ENCODE data around the gene FNDC3A.

- TF ChIP-seq POLR2A (IDR thresholded peaks at IDR 0.05) = no peak
- TF ChIP-seq, protein P1, sequence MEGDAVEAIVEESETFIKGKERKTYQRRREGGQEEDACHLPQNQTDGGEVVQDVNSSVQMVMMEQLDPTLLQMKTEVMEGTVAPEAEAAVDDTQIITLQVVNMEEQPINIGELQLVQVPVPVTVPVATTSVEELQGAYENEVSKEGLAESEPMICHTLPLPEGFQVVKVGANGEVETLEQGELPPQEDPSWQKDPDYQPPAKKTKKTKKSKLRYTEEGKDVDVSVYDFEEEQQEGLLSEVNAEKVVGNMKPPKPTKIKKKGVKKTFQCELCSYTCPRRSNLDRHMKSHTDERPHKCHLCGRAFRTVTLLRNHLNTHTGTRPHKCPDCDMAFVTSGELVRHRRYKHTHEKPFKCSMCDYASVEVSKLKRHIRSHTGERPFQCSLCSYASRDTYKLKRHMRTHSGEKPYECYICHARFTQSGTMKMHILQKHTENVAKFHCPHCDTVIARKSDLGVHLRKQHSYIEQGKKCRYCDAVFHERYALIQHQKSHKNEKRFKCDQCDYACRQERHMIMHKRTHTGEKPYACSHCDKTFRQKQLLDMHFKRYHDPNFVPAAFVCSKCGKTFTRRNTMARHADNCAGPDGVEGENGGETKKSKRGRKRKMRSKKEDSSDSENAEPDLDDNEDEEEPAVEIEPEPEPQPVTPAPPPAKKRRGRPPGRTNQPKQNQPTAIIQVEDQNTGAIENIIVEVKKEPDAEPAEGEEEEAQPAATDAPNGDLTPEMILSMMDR (IDR thresholded peaks at IDR 0.05) = no peak
These were observed 125.2 kb downstream of the FNDC3A start for GRCh38 chr13:49100637-49101570.
